Kasumi-1 (cell line): ENCODE measurements around the gene STYXL1.
"Not testable (repeated sequence)": the region's sequence is repeated elsewhere in the genome, so short reads cannot be mapped to it uniquely, and the experiment has no call there.

Source experiments
- DNase-seq, 2 experiments: peaks; one replicate each; lab custom pipeline; 2025; lab: John Stamatoyannopoulos, UW

Gene STYXL1

DNA sequence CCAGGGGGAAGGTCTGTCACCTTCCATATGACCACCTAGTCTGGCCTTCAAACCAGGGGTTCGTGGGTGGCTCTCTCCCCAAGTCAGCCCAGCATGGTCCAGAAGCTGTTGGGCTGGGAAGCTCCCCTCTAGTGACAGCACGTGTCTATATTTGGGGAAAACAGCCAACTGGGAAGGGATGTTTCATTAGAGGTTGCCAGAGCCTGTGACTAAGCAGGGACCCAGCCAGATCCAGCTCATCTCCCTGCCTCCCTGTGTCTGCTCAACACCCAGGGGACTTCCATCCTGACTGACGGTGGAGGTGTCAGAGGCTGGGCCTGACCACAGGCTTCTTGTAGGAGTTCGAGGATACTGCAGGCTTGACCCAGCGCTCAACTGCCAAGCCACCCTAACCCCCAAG, 10.5 kb downstream of the STYXL1 start:
- DNase-seq, result no peak

DNA sequence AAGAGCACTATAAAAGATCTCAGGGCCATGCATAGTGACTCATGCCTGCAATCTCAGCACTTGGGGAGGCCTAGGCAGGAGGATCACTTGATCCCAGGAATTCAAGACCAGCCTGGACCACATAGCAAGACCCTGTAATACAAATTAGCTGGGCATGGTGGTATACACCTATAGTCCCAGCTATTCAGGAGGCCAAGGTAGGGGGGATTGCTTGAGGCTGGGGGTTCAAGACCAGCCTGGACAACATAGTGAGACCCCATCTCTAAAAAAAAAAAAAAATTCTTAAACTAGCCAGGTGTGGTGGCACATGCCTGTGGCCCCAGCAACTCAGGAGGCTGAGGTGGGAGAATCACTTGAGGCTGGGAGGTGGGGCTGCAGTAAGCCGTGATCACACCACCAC, 15.8 kb downstream of the STYXL1 start:
- DNase-seq, result no peak

DNA sequence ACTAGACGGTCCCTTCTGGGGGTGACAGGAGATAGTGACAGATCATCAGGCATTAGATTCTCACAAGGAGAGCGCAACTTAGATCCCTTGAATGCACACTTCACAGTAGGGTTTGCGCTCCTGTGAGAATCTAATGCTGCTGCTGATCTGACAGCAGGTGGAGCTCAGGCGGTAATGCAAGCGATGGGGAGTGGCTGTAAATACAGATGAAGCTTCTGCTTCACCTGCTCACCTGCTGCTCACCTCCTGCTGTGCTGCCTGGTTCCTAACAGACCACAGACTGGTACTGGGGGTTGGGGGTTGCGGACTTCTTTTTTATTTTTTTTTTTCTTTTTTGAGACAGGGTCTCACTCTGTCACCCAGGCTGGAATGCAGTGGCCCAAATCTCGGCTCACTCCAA, 18.1 kb downstream of the STYXL1 start:
- DNase-seq, result not testable (repeated sequence)

DNA sequence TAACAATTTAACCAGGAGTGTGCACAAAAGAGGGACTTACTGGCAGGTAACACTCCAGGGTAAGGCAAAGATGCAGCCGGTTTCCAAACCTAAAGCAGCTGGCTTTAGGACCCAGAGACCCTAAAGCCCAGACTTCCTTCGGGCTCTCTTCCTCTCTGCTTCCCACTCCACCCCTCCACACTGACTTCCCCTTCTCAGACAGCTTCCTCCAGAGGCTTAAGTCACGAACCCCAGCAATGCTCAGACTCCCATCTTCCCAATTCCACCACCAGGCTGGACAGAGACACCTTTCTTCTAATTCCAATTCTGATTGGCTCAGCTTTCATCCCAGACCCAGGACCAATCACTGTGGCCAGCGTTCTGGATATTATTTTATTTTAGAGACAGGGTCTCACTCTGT, 24.8 kb downstream of the STYXL1 start:
- DNase-seq, result peak; percentile 89 to 95

DNA sequence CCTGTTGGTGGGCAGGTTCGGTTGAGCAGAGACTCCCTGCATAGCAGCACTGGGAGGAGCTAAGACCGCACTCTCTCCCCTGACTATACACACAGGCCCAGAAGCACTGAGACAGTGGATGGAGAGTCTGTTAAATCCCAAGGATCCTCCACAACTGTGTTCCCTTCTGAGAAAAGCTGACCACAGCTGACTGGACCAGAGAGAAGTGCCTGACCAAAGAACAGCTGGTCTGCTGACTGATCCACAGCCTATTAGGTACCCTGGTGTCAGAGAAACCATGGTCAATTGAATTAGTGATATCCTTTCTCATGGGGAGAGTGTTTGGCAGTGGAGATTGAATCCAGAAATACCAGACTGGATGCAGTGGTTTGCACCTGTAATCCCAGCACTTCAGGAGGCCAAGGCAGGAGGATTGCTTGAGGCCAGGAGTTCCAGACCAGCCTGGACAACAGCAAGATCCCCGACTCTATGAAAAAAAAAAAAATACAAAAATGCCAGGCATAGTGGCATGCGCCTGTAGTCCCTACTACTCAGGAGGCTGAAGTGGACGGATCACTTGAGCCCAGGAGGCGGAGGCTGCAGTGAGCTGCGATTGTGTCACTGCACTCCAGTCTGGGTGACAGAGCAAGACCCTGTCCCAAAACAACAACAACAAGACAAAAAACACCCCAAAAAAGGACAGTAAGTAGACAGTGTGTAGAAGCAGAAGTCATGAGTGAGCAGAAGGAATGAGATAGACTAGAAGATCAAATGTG, 25.6 kb downstream of the STYXL1 start:
- DNase-seq, result no peak

DNA sequence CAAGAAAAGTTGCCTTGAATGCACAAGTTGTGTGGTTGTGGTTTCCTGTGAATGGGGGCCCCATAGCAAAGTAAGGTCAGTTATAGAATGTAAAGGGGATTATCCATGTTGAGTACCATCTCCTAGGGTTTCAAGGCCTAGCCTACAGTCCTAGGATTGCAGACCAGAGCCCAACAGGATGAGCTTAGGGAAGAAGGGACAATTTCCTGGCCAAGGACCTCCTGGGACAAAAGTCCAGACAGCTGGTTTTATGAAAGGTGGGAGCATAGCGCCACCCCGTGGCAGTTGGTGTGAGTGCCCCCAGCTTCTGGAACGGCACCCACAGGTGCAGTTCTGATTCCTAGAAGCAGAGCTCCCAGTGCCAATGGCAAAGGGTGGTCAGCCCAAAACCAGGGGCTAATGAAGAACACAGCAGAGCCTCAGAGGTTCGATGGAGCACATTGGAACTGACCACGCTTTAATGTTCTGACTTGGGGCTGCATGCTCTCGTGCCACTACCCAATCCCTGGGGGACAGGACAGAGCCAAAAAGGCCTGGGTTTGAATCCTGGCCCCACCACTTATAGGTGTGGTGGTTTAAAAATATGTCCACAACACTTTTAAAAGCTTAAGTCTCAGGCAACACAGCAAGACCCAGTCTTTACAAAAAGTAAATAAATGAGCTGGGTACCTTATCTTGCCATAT, 27.6 kb downstream of the STYXL1 start:
- DNase-seq, result peak; percentile 45 to 58

DNA sequence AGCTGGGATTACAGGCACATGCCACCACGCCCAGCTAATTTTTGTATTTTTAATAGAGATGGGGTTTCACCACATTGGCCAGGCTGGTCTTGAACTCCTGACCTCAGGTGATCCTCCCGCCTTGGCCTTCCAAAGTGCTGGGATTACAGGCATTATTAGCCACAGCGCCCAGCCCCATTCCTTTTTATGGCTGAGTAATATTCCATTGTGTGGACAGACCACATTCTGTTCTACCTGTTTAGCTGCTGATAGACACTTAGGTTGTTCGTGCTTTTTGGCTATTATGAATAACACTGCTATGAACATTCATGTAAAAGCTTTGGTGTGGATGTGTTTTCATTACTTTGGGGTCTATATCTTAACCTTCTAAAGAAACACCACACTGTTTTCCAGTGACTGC, 29.3 kb downstream of the STYXL1 start:
- not testable (repeated sequence) for DNase-seq

DNA sequence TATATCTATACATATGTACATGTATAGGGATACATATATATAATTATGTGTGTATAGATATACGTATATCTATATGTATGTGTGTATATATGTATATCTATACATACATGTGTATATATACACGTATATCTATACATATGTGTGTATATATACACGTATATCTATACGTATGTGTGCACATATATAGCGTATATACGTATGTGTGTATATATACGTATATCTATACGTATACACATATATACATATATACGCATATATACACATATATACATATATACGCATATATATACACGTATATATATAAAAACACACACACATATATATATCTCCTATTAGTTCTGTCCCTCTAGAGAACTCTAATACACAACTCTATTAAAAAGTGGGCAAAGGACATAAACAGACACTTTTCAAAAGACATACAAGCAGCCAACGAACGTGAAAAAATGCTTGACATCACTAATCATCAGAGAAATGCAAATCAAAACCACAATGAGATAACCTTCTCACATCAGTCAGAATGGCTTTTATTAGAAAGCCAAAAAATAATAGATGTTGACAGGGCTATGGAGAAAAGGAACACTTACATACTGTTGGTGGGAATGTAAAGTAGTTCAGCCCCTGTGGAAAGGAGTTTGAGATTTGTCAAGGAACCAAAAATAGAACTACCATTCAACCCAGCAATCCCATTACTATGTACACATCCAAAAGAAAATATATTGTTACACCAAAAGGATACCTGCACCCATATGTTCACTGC, 31.4 kb downstream of the STYXL1 start:
- DNase-seq, result no peak

DNA sequence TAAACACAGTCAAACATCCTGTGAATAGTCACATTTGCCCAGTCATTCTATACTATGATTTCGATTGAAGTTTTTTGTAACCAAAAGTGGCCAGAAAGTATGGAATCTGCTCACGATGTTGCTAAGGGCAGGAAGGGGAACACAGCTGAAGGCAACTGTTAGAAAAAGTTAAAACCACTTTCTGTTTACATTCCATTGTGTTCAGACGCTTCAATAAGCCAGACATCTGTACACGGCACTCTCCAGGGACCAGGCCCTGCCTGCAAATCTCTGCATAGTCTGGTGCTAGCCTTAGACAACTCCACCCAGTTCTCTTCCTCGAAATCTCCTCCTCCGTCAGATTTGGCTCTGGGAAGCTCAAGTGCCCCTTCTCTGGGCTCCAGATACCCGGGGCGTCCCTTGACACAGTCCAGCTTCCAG, 36.3 kb downstream of the STYXL1 start:
- DNase-seq, result no peak

DNA sequence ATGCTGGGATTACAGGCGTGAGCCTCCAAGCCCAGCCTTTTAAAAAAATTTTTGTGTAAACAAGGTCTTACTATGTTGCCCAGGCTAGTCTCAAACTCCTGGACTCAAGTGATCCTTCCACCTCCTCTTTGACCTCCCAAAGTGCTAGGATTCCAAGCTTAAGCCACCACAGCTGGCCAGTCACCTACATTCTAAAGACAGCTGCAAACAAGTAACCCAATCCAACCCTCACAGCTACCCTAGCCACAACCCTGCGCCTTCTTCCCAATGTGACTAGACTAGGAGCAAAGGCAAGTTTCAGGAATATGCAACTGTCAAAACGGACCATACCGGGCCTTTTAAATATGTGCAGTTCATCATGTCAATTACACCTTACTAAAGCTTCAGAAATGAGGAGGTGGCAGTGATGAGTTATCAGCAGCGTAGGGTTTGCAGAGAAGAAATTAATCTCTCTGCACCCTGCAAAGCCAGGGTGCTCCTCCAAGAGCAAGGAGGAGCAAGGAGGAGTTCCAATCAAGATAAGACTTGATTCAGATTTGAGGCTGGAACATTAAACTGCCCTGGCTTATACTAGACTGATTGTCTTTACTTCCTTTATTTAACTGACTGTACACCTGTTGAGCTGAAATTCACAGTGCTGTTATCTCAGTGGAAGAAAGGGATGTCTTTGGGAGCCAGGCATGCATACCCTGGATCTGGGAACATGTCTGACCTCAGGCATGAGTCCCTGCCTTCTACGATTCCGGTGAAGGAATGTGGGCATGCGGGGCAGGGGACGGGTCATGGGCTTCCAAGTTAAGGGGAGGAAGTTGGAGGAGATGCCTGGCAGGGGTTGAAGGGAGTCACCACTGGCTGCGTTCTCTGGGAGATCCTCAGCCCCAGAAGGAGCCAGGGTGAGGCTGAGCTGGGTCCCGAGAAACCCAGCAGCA, 37.9 kb downstream of the STYXL1 start:
- DNase-seq, result no peak

DNA sequence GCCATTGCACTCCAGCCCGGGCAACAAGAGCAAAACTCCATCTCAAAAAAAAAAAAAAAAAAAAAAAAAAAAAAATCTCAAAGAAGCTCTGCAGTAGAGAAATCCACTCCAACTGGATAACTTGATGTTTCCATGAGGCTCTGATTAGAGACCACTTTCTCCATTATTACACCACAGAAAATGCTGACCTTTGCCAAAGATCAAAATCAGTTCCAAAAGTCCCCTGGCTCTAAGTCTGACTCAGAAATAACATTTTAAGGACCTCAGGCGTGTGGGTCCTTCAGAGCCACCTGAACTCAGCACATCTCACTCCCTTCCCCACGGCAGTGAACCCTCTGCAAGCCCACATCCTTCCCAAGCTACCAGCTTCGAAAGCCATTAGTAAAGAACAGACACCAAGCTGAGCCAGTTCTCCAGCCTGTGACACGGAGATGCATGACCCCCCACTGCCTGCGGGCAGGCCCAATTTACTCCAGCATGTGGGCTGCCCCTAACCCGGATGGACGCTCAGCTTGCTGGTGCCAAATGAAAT, 39.6 kb downstream of the STYXL1 start:
- no peak for DNase-seq

DNA sequence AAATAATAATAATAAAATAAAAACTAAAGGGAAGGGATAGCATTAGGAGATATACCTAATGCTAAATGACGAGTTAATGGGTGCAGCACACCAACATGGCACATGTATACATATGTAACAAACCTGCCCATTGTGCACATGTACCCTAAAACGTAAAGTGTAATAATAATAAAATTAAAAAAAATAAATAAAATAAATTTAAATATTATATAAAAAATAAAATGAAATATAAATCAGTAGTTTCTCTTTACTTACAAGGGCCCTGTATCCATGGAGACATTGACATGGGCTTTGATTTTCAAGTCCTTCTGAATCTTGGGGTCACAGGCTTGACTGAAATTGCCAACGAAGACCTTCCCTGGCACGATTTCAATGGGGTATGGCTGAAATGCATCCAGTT, 42.8 kb downstream of the STYXL1 start:
- not testable (repeated sequence) for DNase-seq

DNA sequence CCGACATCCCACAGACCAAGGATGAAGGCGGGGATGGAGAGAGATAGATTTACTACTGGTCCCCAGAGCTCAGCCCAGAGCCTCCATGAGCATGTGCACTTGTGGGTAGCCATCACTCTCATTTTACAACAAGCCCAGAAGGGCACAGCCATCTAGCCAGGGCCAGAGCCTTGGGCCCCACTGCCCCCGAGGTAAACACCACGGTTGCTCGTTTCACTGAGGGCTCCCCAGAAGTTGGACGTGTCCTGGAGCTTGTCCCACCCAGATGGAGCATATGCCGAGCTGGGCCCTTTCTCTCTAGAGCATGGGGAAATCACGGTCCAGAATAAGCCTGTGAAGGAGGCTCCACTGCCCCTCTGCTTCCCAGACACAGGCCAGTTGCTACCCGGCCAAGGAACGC, 44.4 kb downstream of the STYXL1 start:
- no peak for DNase-seq

DNA sequence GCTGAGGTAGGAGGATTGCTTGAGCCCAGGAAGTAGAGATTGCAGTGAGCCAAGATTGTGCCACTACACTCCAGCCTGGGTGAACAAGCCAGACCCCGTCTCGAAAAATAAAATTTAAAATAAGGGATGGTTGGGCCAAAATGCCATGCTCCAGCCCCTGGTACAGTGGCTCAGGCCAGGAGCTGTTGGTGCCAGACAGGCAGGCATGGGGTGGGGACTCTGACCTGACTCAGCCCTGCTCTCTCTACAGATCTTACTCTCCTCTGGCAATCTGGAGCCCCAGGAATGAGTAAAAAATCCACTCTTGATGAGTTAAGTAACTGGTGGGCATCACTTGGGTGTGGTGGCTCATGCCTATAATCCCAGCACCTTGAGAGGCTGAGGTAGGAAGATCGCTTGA, 45.0 kb downstream of the STYXL1 start:
- DNase-seq, result no peak

DNA sequence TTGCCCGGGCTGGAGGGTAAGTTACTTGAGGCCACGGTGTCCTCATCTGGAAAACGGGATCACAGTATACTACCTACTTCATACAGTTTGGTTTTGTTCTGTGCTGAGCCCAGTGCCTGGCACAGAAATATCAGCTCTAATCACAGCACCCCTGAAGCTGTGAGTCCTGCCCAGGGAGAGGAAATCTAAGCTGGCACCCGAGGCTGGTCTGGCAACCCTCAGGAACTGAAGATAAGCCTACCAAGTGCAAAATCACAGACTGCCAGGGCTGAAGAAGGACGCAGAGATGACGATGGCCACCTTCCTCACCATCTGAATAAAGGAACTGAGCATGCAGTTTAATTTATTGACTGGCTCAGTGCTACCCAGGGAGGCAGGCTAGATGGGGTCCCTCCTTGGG, 45.7 kb downstream of the STYXL1 start:
- no peak for DNase-seq

DNA sequence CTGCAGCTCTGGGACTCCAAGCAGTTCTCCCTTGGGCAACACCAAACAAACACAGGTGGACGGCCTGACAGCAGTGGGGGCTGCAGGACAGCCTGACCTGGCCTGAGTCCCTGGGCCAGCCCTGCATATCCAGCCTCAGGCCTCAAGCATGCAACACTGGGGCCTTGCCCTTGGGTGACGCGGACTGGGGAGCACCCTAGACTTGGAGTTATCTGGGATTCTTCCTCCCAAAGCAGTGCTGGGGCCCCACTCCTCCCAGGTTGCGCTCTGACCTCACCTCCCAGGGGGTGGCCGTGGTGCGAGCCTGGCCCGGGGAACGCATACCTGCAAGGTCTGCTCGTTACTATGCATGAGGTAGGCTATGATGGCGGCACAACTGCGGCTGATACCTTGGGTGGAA, 47.2 kb downstream of the STYXL1 start:
- DNase-seq, result no peak

DNA sequence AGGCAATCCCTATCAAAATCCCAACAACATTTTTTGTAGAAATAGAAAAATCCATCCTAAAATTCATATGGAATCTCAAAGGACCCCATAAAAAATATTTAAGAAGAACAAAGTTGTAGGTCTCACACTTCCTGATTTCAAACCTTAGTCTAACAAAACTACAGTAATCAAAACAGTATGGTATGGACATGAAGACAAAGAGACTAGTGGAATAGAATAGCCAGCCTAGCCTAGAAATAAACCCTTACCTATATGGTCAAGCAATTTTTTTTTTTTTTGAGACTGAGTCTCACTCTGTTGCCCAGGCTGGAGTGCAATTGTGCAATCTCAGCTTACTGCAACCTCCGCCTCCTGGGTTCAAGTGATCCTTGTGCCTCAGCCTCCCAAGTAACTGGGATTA, 49.8 kb downstream of the STYXL1 start:
- no peak for DNase-seq

DNA sequence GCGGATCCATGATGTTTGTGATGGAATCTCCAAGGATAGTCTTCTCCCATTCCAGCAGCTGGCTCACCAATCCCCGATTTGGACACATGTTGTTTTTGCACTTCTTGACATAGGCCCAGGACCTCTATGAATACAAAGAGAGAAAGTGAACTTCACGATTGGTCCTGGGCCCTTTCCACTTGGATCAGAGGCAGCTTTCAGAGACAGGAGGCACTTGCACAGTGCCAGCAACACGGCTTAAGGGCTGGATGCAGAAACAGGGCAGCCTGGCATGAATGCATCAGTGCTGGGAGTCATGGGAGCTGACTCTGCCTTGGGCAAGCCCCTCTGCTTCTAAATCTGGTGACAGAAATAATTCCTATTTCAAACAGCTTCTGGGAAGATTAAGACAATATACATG, 51.3 kb downstream of the STYXL1 start:
- no peak for DNase-seq

DNA sequence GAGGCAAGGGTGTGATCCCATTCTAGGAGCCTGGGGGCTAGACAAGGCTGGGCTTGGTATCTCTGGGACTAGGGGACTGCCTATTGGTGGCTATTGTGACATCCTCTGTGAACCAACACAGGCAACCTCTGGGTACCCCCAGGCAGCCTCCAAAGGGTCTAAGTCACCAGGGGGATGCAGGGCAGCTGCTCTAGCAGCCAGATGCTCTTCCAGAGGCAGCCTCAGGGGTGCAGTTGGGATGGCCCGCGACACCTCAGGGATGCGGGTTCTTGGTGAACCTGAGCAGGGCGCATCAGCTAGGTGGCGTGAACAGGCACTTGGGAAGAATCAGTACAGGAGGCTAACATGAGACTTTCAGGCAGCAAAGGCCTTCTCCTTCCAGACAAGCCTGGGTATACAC, 51.8 kb downstream of the STYXL1 start:
- DNase-seq, result no peak

DNA sequence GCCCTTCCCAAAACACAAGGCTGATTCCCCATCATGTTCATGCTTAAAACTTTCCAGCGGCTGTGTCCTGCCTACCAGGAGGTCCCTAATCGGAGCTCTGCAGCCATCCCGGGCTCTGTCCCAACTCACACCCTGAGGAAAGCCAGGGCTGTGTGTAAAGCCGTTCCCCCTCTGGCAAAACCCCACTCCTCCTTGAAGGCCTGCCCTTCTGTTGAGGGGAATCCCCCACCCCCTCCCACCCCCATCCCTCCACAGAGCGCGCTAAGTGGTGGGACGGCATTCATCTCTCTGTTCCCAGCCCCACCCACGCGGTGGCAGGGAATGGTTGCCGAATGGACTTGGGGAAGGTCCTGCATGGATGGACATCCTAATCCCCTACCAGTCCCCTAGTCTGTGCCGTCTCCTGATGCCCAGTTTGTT, 52.7 kb downstream of the STYXL1 start:
- DNase-seq, result no peak

DNA sequence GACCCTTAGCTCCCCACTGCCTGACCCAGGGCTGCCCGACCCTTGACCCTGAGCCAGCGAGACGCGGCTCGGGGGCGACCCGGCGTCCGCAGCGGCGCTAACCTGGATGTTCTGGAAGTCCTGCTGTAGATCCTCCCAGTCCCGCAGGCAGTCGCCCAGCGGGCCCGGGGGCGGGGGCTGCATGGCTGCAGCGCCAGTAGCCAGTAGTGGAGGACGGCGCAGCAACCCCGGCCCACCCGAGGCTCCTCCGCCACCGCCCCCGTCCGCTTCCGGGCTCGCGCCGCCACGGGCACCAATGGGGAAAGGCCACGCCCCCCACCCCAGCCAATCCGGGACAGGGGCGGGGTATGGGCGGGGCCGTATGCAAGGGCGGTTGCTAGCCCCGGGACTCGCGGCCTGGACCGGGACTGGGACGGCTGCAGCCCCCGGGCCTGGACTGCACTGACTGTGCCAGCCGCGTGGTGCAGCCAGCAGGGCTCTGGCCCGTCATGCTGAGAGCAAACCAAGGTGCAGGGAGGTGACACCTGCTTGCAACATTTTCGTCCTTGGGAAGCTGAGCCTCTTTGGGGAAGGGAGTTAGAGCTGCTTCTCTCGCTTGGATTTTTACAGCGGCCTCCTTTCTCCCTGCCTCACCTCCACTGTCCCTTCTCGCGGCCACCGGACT, 53.3 kb downstream of the STYXL1 start, which contains the start of gene TMEM120A:
Gene TMEM120A (minus strand): TSS at position 208 of the 664 bp plus-strand sequence. CDS start 25 bp downstream, at position 183.
- peak; percentile 79 to 86 for DNase-seq
